Measurements from ENCODE around the gene CFAP221.

GRCh38 chr2:119590873-119591272, 46.6 kb downstream of the CFAP221 start:
- TF ChIP-seq JUN (IDR thresholded peaks at IDR 0.05) (no peak), CTCF (IDR thresholded peaks at IDR 0.05) (no peak), POLR2A (IDR thresholded peaks at IDR 0.05; ENCODE audit: low read length) (no peak), RARB (CRISPR knock-in tag; IDR thresholded peaks at IDR 0.05) (no peak), RAD21 (conservative IDR thresholded peaks at IDR 0.05 in 1 of 2, IDR thresholded peaks at IDR 0.05 in 1 of 2) (no peak), REST (IDR thresholded peaks at IDR 0.05) (no peak), NPAS2 (CRISPR knock-in tag; IDR thresholded peaks at IDR 0.05; ENCODE audit: borderline replicate concordance) (no peak), TFCP2L1 (CRISPR knock-in tag; IDR thresholded peaks at IDR 0.05) (no peak)
- TF ChIP-seq, protein P1, sequence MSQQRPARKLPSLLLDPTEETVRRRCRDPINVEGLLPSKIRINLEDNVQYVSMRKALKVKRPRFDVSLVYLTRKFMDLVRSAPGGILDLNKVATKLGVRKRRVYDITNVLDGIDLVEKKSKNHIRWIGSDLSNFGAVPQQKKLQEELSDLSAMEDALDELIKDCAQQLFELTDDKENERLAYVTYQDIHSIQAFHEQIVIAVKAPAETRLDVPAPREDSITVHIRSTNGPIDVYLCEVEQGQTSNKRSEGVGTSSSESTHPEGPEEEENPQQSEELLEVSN (IDR thresholded peaks at IDR 0.05; ENCODE audit: borderline replicate concordance, low read depth), result no peak

Measured in A549 (cell line).